Myocyte (in vitro differentiated cells): ENCODE results near the gene SCUBE1. TPM values are rescaled to one million over a fixed set of nuclear protein-coding genes. Genes with fewer than 3 reads are reported as not detected.

Experiments
- DNase-seq: peaks from one replicate; pipeline ENCODE4 v3.0.0-alpha.2; 2012; ENCODE audit warnings: low read depth
- total RNA-seq: library from RNA; depleted of rRNA; stranded (reverse); fragments of >200 nt; gene quantifications from 2 replicates; pipeline ENCODE4 v1.2.3, GENCODE V29; 2014

The SCUBE1 gene
- total RNA-seq, 1 donor from 2014 or later, result not detected

DNA sequence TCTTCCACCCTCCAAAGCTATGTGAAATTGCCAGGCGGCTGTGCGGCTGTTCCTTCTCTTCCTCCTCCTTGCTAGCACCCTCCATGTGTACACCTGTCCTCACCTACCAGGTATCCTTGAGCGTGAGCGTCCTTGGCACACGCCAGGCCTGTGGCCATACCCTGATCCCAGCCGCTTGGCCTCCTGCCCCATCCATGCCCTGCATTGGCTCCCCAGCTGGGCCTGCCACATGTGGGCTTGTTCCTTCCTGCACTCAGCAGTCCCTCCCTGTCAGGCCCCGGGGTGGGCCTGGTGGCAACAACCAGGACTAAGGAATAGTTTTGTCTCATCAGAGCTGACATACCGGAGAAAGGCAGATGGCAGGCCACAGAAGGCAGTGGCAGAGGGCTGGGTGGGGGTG, 40.0 kb downstream of the SCUBE1 start:
- no peak for DNase-seq

DNA sequence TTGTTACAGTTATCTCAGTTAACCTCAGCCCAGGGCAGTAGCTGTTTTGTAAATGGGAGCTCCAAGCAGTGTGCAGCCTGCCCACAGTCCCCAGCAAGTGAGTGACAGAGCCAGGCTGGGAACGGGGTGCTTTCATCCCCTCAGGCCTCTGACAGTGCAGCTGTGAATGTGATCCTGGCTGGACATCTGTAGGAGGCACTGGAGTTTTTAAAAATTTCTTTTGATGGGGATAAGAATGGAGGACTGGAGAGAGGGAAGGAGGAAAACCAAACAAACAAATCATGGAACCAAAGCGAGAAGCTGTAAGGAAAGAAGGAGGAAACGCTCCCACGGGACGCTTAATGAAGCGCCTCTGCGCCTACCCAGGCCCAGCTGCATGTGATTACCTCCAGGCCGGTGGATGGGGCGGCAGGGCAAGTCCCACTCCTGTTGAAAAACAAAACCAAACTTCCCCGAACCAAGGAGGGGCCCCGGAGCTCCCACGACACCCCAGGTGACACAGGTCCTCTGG, 40.6 kb downstream of the SCUBE1 start:
- peak; percentile 46 for DNase-seq

DNA sequence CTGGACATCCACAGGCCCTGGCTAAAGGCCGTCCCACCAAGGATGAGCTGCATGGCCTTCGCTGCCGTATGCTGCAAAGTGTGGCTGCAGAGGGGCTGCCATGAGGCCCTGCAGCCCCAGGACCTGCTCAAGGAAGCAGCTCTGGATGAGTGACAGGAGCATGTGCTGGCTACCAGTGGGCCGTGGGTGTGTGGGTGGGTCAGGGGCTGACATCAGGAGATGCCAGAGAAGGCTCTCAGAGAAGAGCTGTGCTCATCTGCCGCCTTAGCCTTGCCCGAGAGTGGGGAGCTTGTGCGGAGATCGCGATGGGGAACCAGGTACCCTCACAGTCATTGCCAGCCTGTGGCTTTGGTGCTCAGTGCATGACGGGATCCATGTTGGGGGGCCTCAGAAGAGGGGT, 41.3 kb downstream of the SCUBE1 start:
- DNase-seq, result peak; percentile 41

DNA sequence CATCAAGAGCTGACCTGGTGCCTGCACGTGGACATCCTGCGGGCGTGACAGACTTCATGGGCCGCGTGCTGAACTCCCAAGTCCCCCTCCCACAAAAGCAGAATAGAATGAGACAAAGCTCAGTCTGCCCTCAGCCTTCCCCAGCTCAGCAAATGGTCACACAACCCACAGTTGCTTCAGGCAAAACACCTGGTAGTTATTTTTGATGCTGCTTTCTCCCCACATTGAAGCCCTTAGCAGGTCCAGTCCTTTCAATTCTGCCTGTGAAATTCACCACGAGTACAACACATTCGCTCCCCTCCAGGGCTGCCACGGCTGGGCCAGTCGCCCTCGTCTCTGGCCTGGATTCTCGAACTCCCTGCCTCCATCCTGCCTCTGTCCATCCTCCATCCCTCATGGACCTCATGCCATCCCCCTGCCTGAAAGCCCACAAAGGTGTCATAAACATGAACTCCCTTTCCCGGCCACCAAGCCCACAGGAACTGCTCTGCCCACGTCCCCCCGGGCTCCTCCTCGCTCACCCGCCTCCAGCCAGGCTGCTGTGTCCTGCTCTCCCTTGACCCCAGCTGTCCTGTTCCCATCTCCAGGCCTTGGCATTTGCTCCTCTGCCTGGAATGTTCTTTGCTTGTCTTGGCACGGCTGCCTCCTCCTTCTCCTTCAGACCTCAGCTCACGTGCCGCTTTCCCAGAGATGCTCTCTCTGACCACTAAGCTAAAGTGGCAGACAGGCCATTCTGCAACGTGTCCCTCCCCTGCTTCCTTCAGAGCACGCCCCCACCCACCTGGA, 42.1 kb downstream of the SCUBE1 start:
- DNase-seq, result peak; percentile 60

DNA sequence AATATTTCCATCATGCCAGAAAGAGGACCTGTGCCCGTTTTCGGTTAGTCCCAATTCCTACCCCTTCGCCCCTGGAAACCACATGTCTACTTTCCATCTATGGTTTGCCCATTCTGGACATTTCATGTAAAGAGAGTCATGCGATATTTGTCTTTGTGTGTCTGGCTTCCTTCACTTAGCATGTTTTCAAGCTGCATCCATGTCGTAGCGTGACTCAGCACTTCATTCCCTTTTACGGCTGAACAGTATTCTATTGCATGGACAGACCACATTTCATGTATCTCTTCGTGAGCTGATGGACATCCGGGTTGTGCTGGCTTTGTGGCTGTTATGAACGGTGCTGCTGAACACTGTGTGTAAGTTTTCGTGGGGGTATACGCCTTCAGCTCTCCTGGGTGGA, 43.4 kb downstream of the SCUBE1 start:
- no peak for DNase-seq

DNA sequence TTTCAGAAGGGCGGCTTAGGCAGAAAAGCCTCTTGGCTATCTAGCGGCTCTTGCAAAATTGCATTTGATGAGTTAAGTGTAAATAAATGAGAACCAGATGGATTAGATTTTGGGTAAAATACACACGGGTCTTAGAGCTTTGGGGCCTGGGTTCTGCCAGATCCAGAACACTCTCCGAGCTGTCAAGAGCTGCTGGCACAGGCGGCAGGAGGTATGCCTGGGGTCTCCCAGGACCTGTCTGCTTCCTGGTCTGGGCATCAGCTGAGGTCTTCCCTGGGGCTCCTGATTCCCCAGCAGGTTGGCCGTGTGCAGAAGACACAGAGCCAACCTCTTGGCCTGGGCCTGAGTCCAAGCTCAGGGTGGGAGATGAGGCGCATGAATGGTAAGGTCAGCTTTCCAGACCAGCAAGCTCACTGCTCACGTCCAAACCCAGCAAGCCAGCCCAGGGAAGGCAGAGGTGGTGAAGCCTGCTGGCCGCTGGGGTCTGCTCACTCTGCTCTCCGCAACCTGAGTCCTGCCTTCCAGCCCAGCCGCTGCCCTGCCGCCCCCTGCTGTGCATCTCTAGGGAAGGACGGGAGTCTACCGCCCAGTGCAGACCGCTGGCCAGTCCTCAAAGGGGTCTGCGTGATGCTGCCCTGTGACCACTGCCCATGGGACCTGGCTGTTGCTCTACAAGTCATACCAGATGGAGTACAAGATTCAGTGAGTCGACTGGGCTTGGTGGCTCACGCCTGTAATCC, 44.9 kb downstream of the SCUBE1 start:
- no peak for DNase-seq

DNA sequence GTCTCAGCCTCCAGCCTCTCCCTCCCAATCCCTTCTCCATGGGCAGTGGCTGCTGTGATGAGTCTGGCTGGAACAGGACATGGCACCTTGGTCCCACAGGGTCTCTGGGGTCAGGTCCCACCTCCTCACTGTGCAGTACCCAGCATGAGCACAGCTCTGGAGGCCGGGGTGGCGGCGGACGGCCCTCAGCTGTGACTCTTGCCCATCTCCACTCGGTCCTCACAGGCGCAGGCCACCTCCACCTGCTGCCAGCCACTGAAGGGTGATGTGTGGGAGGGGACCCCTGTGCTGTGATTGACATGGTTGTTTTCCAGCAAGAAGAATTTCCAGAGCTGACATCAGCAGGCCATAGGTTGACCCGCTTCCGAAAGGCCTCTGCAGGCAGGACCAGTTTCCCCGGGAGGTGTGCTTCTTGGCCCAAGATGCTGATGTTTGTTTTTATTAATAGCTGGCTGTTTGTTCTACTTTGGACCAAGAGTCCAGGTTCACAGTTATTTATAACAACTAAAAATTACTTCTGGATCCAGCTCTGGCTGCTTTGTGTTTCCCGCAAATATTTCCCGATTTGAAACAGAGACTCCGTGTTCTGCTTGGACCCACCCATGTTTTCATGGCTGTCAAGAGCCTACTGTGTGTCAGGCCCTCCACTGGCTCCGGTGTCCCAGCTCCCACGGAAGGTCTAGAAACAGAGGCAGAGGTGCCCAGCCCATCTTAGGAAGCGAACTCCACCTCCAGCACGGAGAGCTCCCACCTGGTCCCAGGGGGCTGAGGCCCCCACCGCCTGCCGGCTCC, 45.7 kb downstream of the SCUBE1 start:
- no peak for DNase-seq

DNA sequence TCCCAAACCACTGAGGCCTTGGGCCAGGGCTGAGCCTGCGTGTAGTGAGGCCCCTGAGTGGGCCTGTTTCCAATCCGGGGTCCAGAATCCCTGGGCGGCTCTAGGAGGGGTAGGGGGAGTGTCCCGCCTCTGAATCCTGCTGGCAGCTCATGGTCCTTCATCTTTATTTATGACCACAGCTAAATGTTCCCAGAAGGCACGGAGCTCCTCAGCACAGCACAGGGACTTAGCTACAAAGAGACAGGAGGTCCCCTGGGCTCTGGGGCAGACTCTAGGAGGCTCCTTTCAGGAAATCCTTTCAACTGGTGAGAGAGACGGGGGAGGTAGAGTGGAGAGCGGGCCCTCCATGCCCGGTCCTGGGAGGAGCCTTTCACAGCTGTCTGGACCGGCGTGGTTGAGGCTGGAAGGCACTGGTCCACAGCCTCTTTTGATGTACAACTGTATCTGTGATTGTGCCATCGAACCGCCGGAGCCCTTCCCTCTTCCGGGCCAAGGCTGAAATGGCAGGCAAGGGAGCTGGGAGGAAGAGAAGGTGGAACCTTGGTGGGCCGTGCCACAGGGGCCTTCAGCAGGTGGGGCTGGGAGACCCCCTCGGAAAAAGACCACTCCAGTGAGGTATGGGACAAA, 46.8 kb downstream of the SCUBE1 start:
- no peak for DNase-seq

DNA sequence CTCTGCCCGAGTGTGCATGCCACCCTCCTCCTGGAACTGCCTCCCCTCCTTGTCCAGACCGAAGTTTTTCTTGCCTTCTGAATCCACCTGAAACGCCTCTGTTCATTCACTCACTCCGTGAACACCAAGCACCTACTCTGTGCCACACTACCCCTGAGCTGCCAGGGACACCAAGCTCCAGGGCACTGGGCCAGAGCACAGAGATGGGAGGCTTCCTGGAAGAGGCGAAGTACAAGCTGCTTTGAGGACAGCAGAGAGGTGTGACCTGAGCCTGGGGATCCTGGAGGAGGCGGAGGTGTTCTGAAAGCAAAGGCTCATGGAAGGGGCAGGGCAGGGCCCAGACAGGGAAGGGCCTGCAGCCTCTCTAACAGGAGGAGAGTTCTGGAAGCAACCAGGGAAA, 47.5 kb downstream of the SCUBE1 start:
- no peak for DNase-seq

DNA sequence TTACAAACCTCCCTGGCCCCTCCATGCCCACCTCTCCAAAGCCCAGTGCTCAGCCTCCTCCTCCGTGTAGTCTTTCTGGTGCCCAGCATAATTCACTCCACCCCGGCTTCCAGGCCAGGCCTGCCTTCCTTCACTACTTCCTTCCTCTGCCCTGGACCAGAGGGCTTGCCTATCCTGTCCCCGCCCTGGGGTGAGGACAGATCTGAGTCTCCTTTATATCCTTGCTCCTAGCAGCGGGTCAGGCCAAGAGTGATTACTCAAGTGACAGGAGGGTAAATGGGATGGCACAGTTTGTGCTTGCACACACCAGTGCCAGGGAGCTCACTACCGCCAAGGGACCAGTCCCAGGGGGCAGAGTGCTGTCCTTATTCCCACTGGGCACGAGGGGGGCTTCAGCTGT, 48.0 kb downstream of the SCUBE1 start:
- no peak for DNase-seq

DNA sequence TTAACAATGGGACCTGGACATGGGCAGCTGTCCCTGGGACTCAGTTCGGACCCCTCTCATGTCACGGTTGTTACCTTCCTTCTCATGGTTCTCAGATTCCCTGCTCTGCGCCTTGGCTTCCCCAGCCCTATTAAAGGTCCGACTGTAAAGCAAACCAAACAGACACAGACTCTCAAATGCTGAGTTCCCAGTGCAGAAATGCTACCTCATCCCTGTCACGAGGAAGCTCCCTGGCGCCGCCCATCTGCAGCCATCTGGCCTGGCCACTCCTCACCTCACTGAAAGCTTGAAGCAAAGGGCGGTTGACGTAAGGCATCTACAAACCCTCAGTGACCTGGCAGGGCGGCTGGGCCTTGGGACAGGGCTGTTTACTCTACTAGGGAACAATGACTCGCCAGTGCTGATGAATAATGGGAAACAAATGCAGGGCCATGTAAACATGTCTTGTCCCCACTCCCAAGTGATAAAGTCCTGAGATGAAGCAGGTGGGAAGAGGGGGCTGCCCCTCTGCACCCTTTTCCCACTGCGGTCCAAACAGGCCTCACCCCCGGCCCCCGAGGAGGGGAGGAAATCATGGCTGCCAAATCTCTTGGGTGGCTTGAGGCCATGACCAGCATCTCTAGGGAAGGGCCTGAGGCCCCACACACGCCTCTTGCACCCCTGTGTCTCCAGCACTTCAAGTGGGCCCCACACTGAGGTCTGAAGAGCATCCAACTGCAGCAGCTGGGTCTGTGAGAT, 49.3 kb downstream of the SCUBE1 start:
- DNase-seq, result no peak

DNA sequence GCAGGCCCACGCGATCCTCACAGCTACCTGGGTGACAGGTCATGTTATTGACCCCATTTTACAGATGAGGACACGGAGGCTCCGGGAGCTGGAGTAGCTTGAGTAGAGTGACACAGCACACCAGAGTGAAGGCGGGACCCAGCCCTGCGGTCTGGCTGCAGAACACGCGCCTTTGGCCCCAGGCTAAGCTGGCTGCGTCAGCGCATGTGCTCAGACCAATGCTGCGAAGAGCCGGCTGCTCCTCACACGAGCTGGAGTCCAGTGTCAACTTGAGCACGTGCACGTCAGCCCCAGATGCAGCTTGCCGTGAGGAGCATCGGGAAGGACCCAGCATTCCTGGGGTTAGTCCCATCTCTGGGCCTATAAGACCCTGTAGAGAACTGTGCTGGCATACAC, 49.9 kb downstream of the SCUBE1 start:
- DNase-seq, result no peak

DNA sequence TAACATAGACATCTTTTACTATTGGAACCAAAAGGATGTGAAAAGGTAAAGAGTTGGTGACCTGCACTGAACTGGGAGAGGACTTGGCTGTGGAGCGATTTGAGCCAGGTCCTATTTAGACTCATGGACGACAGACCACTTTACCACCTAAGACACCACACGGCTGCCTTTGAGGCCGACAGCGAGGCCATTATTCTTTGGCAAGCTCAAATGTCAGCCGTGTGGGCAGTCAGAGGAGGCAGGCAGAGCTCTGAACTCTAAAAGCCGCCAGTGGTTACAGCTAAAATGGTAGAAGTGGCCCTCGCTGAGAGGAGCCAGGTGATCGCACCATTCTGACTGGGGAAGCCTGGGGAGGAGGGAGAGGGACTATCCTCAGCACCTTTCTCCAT, 50.5 kb downstream of the SCUBE1 start:
- no peak for DNase-seq

DNA sequence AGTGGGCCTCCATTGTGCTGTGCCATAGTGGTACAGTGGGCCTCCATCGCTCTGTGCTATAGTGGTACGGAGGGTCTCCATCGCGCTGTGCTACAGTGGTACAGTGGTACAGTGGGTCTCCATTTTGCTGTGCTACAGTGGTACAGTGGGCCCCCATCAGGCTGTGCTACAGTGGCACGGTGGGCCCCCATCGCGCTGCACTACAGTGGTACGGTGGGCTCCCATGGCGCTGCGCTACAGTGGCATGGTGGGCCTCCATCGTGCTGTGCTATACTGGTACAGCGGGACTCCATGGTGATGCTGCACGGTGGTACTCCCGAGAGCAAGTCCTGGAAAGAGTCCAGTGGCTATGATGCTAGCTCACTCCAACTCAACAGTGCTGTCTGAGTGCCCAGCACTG, 51.8 kb downstream of the SCUBE1 start:
- DNase-seq, result no peak

DNA sequence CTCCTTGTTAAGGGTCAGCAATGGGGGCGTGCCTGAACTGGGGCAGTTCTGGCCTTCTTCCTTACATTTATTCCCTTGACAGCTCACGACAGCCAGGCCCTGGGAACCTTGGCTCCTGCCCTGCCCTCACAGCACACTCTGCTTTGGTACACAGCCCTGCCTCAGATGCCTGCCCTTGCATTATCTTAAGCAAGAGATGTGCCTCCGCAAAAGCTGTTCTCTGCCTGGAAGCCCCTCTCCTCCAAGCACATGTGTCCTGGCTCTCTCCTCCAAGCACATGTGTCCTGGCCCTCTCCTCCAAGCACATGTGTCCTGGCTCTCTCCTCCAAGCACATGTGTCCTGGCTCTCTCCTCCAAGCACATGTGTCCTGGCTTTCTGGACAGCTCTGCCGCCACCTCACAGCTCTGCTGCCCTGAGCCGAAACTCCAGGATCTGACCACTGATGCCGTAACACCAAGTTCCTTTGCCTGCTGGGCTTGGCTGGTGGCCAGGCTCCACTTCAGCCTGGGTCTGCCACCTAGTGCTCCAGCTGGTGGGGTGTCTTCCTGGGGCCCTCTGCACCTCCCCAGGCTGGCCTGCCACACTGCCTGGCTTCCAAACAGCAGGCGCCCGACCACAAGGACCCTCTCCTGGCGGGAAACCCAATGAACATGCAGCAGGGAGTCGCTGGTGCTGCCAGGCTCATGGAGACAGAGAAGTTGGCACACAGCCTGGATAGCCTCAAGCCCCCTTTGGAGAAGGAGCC, 53.0 kb downstream of the SCUBE1 start:
- no peak for DNase-seq

DNA sequence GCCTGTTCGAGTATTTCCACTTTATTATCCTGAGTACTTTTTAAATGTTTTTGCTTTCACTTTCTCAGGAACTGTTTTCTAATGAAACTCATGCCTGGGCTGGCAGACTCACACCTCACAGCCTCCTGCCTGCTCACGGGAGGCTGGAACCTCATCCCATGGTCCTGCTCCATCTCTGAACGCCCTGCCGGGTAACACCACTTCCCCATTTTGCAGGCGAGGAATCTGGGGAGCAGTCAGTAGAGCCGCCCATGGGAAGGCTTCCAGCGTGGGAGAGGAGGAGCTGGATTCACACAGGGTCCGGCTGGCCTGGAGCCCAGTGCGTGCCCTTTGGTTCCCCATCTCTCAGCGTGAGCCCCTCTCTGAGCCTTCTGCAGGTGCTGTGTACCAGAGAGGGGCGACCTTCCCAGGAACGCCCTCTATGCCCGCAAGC, 53.6 kb downstream of the SCUBE1 start:
- DNase-seq, result no peak

DNA sequence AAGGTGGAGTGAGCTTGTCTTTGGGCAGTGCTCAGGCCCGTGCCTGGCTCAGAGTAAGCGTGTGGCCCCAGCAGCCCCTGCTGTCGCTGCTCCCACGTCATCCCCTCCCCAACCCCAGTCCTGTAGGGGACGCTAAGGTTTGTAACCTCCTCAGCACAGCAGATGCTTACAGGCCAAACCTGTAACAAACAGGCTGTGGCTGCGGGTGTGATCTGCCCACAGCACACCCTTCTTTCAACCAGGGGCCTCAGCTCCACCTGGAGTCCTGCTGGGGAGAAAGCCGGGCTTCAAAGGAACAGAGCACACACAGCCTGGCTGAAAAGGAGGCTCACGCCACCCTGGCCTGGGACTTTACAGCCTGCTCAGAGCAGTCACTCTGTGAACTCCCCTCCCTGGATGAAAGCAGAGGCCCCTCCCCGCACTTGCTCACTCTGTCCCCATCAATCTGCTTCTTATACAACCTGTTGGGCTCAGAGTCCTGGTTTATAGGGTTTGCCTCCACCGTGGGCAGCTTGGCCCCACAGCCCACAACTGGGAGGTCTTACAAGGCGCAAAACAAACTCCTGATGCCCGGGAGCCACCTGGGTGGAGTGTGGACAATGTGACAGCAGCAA, 54.3 kb downstream of the SCUBE1 start:
- DNase-seq, result no peak

DNA sequence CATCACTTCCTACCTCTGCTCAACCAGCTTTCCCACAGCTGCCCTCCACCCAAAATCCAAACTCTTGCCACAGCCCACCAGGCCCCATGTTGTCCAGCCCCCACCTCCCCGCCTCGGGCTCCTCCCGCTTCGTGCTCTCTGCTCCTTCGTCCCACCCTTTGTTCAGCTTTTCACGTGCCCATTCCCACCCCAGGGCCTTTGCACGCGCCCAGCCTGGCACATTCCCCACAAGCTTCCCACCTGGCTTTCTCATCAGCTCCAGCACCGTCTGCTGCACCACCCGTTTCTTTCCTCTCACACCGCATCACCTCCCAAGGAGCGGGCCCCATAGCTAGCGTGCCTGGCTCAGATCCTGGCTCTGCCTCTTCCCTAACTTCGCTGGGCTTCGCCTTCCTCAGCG, 54.8 kb downstream of the SCUBE1 start:
- no peak for DNase-seq

DNA sequence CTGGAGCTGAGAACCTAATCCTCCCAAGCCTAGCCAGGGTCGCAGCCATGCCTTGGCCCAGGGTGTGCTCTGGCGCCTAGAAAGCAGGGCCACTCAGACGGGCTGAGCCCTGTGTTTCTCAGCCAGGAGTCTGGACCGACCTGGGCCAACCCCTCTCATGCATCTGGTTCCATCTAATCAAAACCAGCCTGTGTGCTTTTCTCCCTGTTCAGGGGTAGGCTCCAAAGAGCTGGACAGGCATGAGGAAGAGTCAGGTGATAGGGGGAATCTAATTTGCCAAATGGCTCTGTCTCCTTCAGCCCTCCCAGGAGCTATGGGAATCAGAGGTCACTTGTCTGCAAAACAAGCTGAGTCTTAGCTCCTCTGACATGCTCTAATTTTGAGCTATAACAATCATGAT, 55.7 kb downstream of the SCUBE1 start:
- DNase-seq, result no peak
